OCI-LY3 (cell line): ENCODE measurements around the gene TOX3.

Experiments
- H2AFZ ChIP-seq: fragments of 200-600, 300-600 bp; shearing (Covaris generic); 2 replicates; pipeline ENCODE4 v1.6.0; 2014; ENCODE audit warnings: antibody characterized with exemption, low read depth, low read length
- H3K27ac ChIP-seq: fragments of 200-600, 300-600 bp; sonication (generic); 2 replicates; pipeline ENCODE4 v1.5.1; 2014; ENCODE audit warnings: mild to moderate bottlenecking, low read length, moderate library complexity, mixed read lengths
- H3K27me3 ChIP-seq: fragments of 200-600, 300-600 bp; sonication (generic); 2 replicates; pipeline ENCODE4 v1.6.1; 2014; ENCODE audit warnings: low read depth, low read length, mixed read lengths
- H3K36me3 ChIP-seq: fragments of 200-600, 300-600 bp; sonication (generic); replicated peaks from 2 replicates; pipeline ENCODE3; 2014; ENCODE audit warnings: low read depth, low read length, mixed read lengths
- H3K4me1 ChIP-seq: fragments of 300-600, 200-600 bp; sonication (generic); 2 replicates; pipeline ENCODE4 v1.6.1; 2014; ENCODE audit warnings: low read length, mixed read lengths
- H3K4me2 ChIP-seq: fragments of 200-600, 300-600 bp; sonication (generic); 2 replicates; pipeline ENCODE4 v1.6.1; 2014; ENCODE audit warnings: low read length, mixed read lengths
- H3K4me3 ChIP-seq: fragments of 300-600, 200-600 bp; sonication (generic); 2 replicates; pipeline ENCODE4 v1.5.1; 2014; ENCODE audit warnings: antibody characterized with exemption, mild to moderate bottlenecking, low read length, moderate library complexity
- H3K79me2 ChIP-seq: fragments of 300-600, 200-600 bp; shearing (Covaris generic); 2 replicates; pipeline ENCODE4 v1.6.1; 2014; ENCODE audit warnings: mild to moderate bottlenecking, low read length, mixed read lengths
- H3K9ac ChIP-seq: fragments of 300-600, 200-600 bp; shearing (Covaris generic); 2 replicates; pipeline ENCODE4 v1.6.0; 2014; ENCODE audit warnings: mild to moderate bottlenecking, low read length, moderate library complexity
- H3K9me3 ChIP-seq: fragments of 200-600, 300-600 bp; shearing (Covaris generic); 2 replicates; pipeline ENCODE4 v1.6.1; 2014; ENCODE audit warnings: low read length, mixed read lengths; ENCODE audit not compliant: insufficient read depth
- H4K20me1 ChIP-seq: fragments of 200-600, 300-600 bp; sonication (generic); 2 replicates; pipeline ENCODE4 v1.6.1; 2016; ENCODE audit warnings: low read length, mixed read lengths; ENCODE audit not compliant: insufficient read depth
- EZH2phosphoT487 ChIP-seq: fragments of 200-600 bp; shearing (Covaris generic); IDR thresholded peaks from 2 replicates; pipeline ENCODE4 v1.6.1; 2018; ENCODE audit warnings: antibody characterized with exemption, mixed run types, low read depth
- TF ChIP-seq, protein P1 (sequence below): fragments of 200-600, 300-600 bp; sonication (generic); IDR thresholded peaks from 2 replicates; pipeline ENCODE4 v1.5.1; 2014; ENCODE audit warnings: antibody characterized with exemption, low read length, low read depth

The TOX3 gene

GRCh38 chr16:52497067-52497816 lies 49.7 kb downstream of the TOX3 start:
- H3K4me1 ChIP-seq = no peaks in the 10 kb centered on the region; the same call in 1 of the 2 replicates
- H3K9me3 ChIP-seq = no peaks in the 10 kb centered on the region
- H3K36me3 ChIP-seq = no peaks in the 10 kb centered on the region
- no peak overlapping the region for H3K9ac ChIP-seq
- no peak overlapping the region for H3K4me3 ChIP-seq
- H3K79me2 ChIP-seq = no peaks in the 10 kb centered on the region
- no peaks in the 10 kb centered on the region for H4K20me1 ChIP-seq
- TF ChIP-seq, protein P1, sequence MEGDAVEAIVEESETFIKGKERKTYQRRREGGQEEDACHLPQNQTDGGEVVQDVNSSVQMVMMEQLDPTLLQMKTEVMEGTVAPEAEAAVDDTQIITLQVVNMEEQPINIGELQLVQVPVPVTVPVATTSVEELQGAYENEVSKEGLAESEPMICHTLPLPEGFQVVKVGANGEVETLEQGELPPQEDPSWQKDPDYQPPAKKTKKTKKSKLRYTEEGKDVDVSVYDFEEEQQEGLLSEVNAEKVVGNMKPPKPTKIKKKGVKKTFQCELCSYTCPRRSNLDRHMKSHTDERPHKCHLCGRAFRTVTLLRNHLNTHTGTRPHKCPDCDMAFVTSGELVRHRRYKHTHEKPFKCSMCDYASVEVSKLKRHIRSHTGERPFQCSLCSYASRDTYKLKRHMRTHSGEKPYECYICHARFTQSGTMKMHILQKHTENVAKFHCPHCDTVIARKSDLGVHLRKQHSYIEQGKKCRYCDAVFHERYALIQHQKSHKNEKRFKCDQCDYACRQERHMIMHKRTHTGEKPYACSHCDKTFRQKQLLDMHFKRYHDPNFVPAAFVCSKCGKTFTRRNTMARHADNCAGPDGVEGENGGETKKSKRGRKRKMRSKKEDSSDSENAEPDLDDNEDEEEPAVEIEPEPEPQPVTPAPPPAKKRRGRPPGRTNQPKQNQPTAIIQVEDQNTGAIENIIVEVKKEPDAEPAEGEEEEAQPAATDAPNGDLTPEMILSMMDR = no peak
- TF ChIP-seq EZH2phosphoT487 = no peak
- H3K4me2 ChIP-seq = no peak overlapping the region
- H3K27ac ChIP-seq = no peak overlapping the region
- H3K27me3 ChIP-seq = no peaks in the 10 kb centered on the region
- no peak overlapping the region for H2AFZ ChIP-seq

GRCh38 chr16:52496051-52496876 lies 50.7 kb downstream of the TOX3 start:
- no peak for TF ChIP-seq EZH2phosphoT487
- TF ChIP-seq, protein P1 = no peak
- Histone ChIP-seq H3K79me2 (no peaks in the 10 kb centered on the region), H3K4me2 (no peak overlapping the region), H3K4me3 (no peak overlapping the region), H4K20me1 (no peaks in the 10 kb centered on the region), H3K9me3 (no peaks in the 10 kb centered on the region), H3K36me3 (no peaks in the 10 kb centered on the region), H2AFZ (no peak overlapping the region), H3K9ac (no peak overlapping the region), H3K27me3 (no peaks in the 10 kb centered on the region), H3K27ac (no peak overlapping the region), H3K4me1 (no peaks in the 10 kb centered on the region; the same call in 1 of the 2 replicates)

GRCh38 chr16:52494621-52495020 lies 52.3 kb downstream of the TOX3 start:
- Histone ChIP-seq H3K27ac (no peak overlapping the region), H4K20me1 (no peaks in the 10 kb centered on the region), H3K9me3 (no peaks in the 10 kb centered on the region), H3K4me1 (no peaks in the 10 kb centered on the region; the same call in 1 of the 2 replicates), H3K36me3 (no peaks in the 10 kb centered on the region), H3K27me3 (no peaks in the 10 kb centered on the region), H3K4me2 (no peak overlapping the region), H3K4me3 (no peak overlapping the region), H3K79me2 (no peaks in the 10 kb centered on the region), H2AFZ (no peak overlapping the region), H3K9ac (no peak overlapping the region)
- TF ChIP-seq, protein P1 = no peak
- no peak for TF ChIP-seq EZH2phosphoT487

DNA sequence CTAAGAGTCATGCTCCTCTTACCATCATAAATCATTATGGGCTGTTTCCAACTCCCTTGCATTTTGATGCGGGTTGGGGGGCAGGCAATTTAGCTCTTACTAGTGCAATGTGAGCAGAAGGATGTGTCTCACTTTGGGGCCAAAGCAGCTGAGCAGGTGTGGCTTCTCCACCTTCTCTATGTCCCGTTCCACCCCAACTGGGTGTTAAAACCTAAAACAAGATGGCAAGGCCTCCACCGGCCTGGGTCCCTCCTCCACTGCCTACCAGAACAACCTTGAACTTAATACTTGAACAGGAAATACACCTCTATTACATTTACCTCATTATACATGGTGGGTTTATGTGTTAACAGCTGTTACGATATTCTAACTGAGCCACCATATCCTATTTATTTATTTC lies 52.8 kb downstream of the TOX3 start:
- no peak overlapping the region for H3K9ac ChIP-seq
- no peak for TF ChIP-seq EZH2phosphoT487
- TF ChIP-seq, protein P1 = no peak
- no peaks in the 10 kb centered on the region for H3K79me2 ChIP-seq
- H3K4me2 ChIP-seq = no peak overlapping the region
- no peaks in the 10 kb centered on the region for H3K27me3 ChIP-seq
- no peak overlapping the region for H3K4me3 ChIP-seq
- no peaks in the 10 kb centered on the region for H3K36me3 ChIP-seq
- H2AFZ ChIP-seq = no peak overlapping the region
- no peaks in the 10 kb centered on the region; the same call in 1 of the 2 replicates for H3K4me1 ChIP-seq
- no peak overlapping the region for H3K27ac ChIP-seq
- H3K9me3 ChIP-seq = no peaks in the 10 kb centered on the region
- H4K20me1 ChIP-seq = no peaks in the 10 kb centered on the region
